HG03196 (cell line): ENCODE data around the gene BTBD9.

Experiments
- ATAC-seq: cut with Tn5 transposase; IDR thresholded peaks from one replicate; pipeline ENCODE4 v1.9.1; 2021; ENCODE audit not compliant: unreplicated experiment

BTBD9 gene

GRCh38 chr6:38184585-38185080 lies 455.1 kb downstream of the BTBD9 start:
- ATAC-seq = no peak

- no peak for ATAC-seq
Measured at GRCh38 chr6:38183856-38184584, 455.7 kb downstream of the BTBD9 start.

- ATAC-seq = no peak
Measured at GRCh38 chr6:38182426-38182825, 457.3 kb downstream of the BTBD9 start.

GRCh38 chr6:38180586-38180985 lies 459.1 kb downstream of the BTBD9 start:
- no peak for ATAC-seq

GRCh38 chr6:38179794-38180430 lies 459.8 kb downstream of the BTBD9 start:
- ATAC-seq = no peak

GRCh38 chr6:38179300-38179699 lies 460.4 kb downstream of the BTBD9 start:
- no peak for ATAC-seq

- no peak for ATAC-seq
Measured at GRCh38 chr6:38178584-38178886, 461.2 kb downstream of the BTBD9 start.

- no peak for ATAC-seq
Measured at GRCh38 chr6:38177882-38178583, 461.7 kb downstream of the BTBD9 start.

- no peak for ATAC-seq
Measured at GRCh38 chr6:38176797-38177751, 462.7 kb downstream of the BTBD9 start.

GRCh38 chr6:38175786-38176185 lies 463.9 kb downstream of the BTBD9 start:
- no peak for ATAC-seq

- no peak for ATAC-seq
Measured at GRCh38 chr6:38174806-38175495, 464.8 kb downstream of the BTBD9 start.

GRCh38 chr6:38174315-38174714 lies 465.4 kb downstream of the BTBD9 start:
- ATAC-seq = no peak

GRCh38 chr6:38173909-38174308 lies 465.8 kb downstream of the BTBD9 start:
- no peak for ATAC-seq

- no peak for ATAC-seq
Measured at GRCh38 chr6:38172739-38173410, 466.9 kb downstream of the BTBD9 start.

- no peak for ATAC-seq
Measured at GRCh38 chr6:38171997-38172738, 467.6 kb downstream of the BTBD9 start.

GRCh38 chr6:38170666-38171355 lies 468.9 kb downstream of the BTBD9 start:
- ATAC-seq = no peak

GRCh38 chr6:38169977-38170526 lies 469.7 kb downstream of the BTBD9 start:
- no peak for ATAC-seq
